ENCODE results near the gene ZNF200. TPM values are rescaled to one million over a fixed set of nuclear protein-coding genes. Genes with fewer than 3 reads are reported as not detected.

ZNF200 gene
- total and polyA plus RNA-seq, 7 experiments from 2014 or later, result 4.8 to 33.3 (median 16.6) TPM

- Histone ChIP-seq H3K9me3 (ENCODE audit: control insufficient read depth in 2 of 3, low read length in 3 of 3) (no peaks in the 10 kb centered on the region), H3K4me3 (ENCODE audit: low read length) (no peak overlapping the region), H3K4me1 (ENCODE audit: control insufficient read depth in 2 of 2, insufficient read depth in 2 of 2, low read length in 2 of 2) (no peaks in the 10 kb centered on the region), H3K27me3 (ENCODE audit: control insufficient read depth in 2 of 2, insufficient read depth in 2 of 2, low read length in 2 of 2) (no peaks in the 10 kb centered on the region), H3K36me3 (ENCODE audit: control insufficient read depth in 2 of 3, insufficient read depth in 3 of 3, low read length in 3 of 3) (no peaks in the 10 kb centered on the region), H3K27ac (ENCODE audit: low read depth, low read length) (no peak overlapping the region)
- no peaks in the 10 kb centered on the region for H3K27me3 Mint-ChIP-seq
- DNase-seq (no peak), ATAC-seq (no peak)
- CTCF ChIA-PET, result interaction anchor here (0.5 kb wide), 1 partner anchor 188 kb away, joined by 3 read pairs; no protein-coding TSS in a partner anchor
- peaks cover 0 to 4% (median 0%) of the 10 kb centered on the region in 5 donors for H3K36me3 Mint-ChIP-seq
- H3K9me3 Mint-ChIP-seq, result peaks cover 0 to 4% (median 0%) of the 10 kb centered on the region in 11 donors
- POLR2A ChIA-PET, result interaction anchor here (1.4 to 2.7 kb wide), 2 partner anchors 16 to 23 kb away, joined by 3 to 7 read pairs; partner anchors contain the start of gene ZNF200
- no peak overlapping the region for H3K27ac Mint-ChIP-seq
- peaks cover 0 to 9% (median 5%) of the 10 kb centered on the region in 7 donors for H3K4me1 Mint-ChIP-seq
- H3K4me3 Mint-ChIP-seq, result no peak overlapping the region
- intact Hi-C loops (cut with micrococcal nuclease), result no loop called here
These were observed 22.0 kb upstream of the ZNF200 start for GRCh38 chr16:3256866-3257465.

- ATAC-seq, result peak; percentile 68
These were observed 21.3 kb upstream of the ZNF200 start, which contains the start of gene MEFV for GRCh38 chr16:3256146-3256865. TSS of gene MEFV (minus strand) at chr16:3256633. CDS start at chr16:3256587, 46 bp downstream.

GRCh38 chr16:3254309-3254708 is 19.4 kb upstream of the ZNF200 start:
- Histone ChIP-seq H3K4me1 (ENCODE audit: control insufficient read depth in 2 of 2, insufficient read depth in 2 of 2, low read length in 2 of 2) (no peaks in the 10 kb centered on the region), H3K27ac (ENCODE audit: low read depth, low read length) (no peak overlapping the region), H3K4me3 (ENCODE audit: low read length) (no peak overlapping the region), H3K9me3 (ENCODE audit: control insufficient read depth in 2 of 3, low read length in 3 of 3) (no peaks in the 10 kb centered on the region), H3K36me3 (ENCODE audit: control insufficient read depth in 2 of 3, insufficient read depth in 3 of 3, low read length in 3 of 3) (no peaks in the 10 kb centered on the region), H3K27me3 (ENCODE audit: control insufficient read depth in 2 of 2, insufficient read depth in 2 of 2, low read length in 2 of 2) (no peaks in the 10 kb centered on the region)
- no peak for ATAC-seq
- peaks cover 0 to 6% (median 0%) of the 10 kb centered on the region in 11 donors for H3K9me3 Mint-ChIP-seq
- no peak overlapping the region for H3K4me3 Mint-ChIP-seq
- ChIA-PET POLR2A (interaction anchor here (0.9 to 2.7 kb wide), 2 partner anchors 9 to 20 kb away, joined by 3 to 7 read pairs; partner anchors contain the start of gene ZNF200), CTCF (interaction anchor here (0.9 kb wide), 1 partner anchor 226 kb away, joined by 3 read pairs; no protein-coding TSS in a partner anchor)
- H3K27ac Mint-ChIP-seq, result no peak overlapping the region
- DNase-seq, result no peak
- H3K36me3 Mint-ChIP-seq, result peaks cover 0 to 4% (median 0%) of the 10 kb centered on the region in 5 donors
- no peaks in the 10 kb centered on the region for H3K27me3 Mint-ChIP-seq
- H3K4me1 Mint-ChIP-seq, result peaks cover 0 to 6% (median 0%) of the 10 kb centered on the region in 7 donors
- intact Hi-C loops (cut with micrococcal nuclease), result no loop called here

More at GRCh38 chr16:3256146-3256865, 21.3 kb upstream of the ZNF200 start, which contains the start of gene MEFV:
- no peaks in the 10 kb centered on the region for H3K27me3 Mint-ChIP-seq
- no peak within 1 kb of the TSS for H3K27ac Mint-ChIP-seq
- Histone ChIP-seq H3K27me3 (ENCODE audit: control insufficient read depth in 2 of 2, insufficient read depth in 2 of 2, low read length in 2 of 2) (no peaks in the 10 kb centered on the region), H3K27ac (ENCODE audit: low read depth, low read length) (no peak within 1 kb of the TSS), H3K36me3 (ENCODE audit: control insufficient read depth in 2 of 3, insufficient read depth in 3 of 3, low read length in 3 of 3) (no peaks in the 10 kb centered on the region), H3K9me3 (ENCODE audit: control insufficient read depth in 2 of 3, low read length in 3 of 3) (no peaks in the 10 kb centered on the region), H3K4me1 (ENCODE audit: control insufficient read depth in 2 of 2, insufficient read depth in 2 of 2, low read length in 2 of 2) (no peaks in the 10 kb centered on the region), H3K4me3 (ENCODE audit: low read length) (no peak within 1 kb of the TSS)
- intact Hi-C loops (cut with micrococcal nuclease), result no loop called here
- ChIA-PET POLR2A (interaction anchor here (2.7 kb wide), 1 partner anchor 22 kb away, joined by 7 read pairs; the partner anchor contains the start of gene ZNF200), CTCF (no interaction called here)
- H3K9me3 Mint-ChIP-seq, result no peaks in the 10 kb centered on the region
- peaks cover 0 to 3% (median under 1%) of the 10 kb centered on the region in 7 donors for H3K4me1 Mint-ChIP-seq
- no peak for DNase-seq
- peaks cover 0 to 1% (median 0%) of the 10 kb centered on the region in 5 donors for H3K36me3 Mint-ChIP-seq
- H3K4me3 Mint-ChIP-seq, result peak within 1 kb of the TSS in 1 of 10 donors; percentile 17

GRCh38 chr16:3252967-3253366 is 18.0 kb upstream of the ZNF200 start:
- Mint-ChIP-seq H3K4me1 (peaks cover 0 to 6% (median 0%) of the 10 kb centered on the region in 7 donors), H3K27me3 (no peaks in the 10 kb centered on the region), H3K9me3 (peaks cover 0 to 6% (median 0%) of the 10 kb centered on the region in 11 donors), H3K27ac (no peak overlapping the region), H3K4me3 (no peak overlapping the region), H3K36me3 (peaks cover 0 to 4% (median 0%) of the 10 kb centered on the region in 5 donors)
- Histone ChIP-seq H3K27ac (ENCODE audit: low read depth, low read length) (no peak overlapping the region), H3K27me3 (ENCODE audit: control insufficient read depth in 2 of 2, insufficient read depth in 2 of 2, low read length in 2 of 2) (no peaks in the 10 kb centered on the region), H3K9me3 (ENCODE audit: control insufficient read depth in 2 of 3, low read length in 3 of 3) (no peaks in the 10 kb centered on the region), H3K4me3 (ENCODE audit: low read length) (no peak overlapping the region), H3K36me3 (ENCODE audit: control insufficient read depth in 2 of 3, insufficient read depth in 3 of 3, low read length in 3 of 3) (no peaks in the 10 kb centered on the region), H3K4me1 (ENCODE audit: control insufficient read depth in 2 of 2, insufficient read depth in 2 of 2, low read length in 2 of 2) (no peaks in the 10 kb centered on the region)
- no peak for ATAC-seq
- intact Hi-C loops (cut with micrococcal nuclease), result no loop called here
- CTCF ChIA-PET, result interaction anchor here (0.7 kb wide), 1 partner anchor 10 kb away, joined by 6 read pairs; no protein-coding TSS in a partner anchor
- DNase-seq, result no peak
- POLR2A ChIA-PET, result interaction anchor here (0.7 to 1.0 kb wide), 3 partner anchors 14 to 31 kb away, joined by 3 to 4 read pairs (median 3); no protein-coding TSS in a partner anchor

GRCh38 chr16:3249451-3249850 is 14.5 kb upstream of the ZNF200 start:
- H3K27me3 ChIP-seq (ENCODE audit: control insufficient read depth in 2 of 2, insufficient read depth in 2 of 2, low read length in 2 of 2), result no peaks in the 10 kb centered on the region
- ATAC-seq (no peak), DNase-seq (no peak)
- no peaks in the 10 kb centered on the region for H3K4me1 ChIP-seq (ENCODE audit: control insufficient read depth in 2 of 2, insufficient read depth in 2 of 2, low read length in 2 of 2)
- no peaks in the 10 kb centered on the region for H3K9me3 ChIP-seq (ENCODE audit: control insufficient read depth in 2 of 3, low read length in 3 of 3)
- intact Hi-C loops (cut with micrococcal nuclease), result no loop called here
- Mint-ChIP-seq H3K27ac (no peak overlapping the region), H3K4me3 (no peak overlapping the region), H3K9me3 (peaks cover 0 to 6% (median 0%) of the 10 kb centered on the region in 11 donors), H3K36me3 (peaks cover 0 to 4% (median 0%) of the 10 kb centered on the region in 5 donors), H3K27me3 (peaks cover 0 to 11% (median 4%) of the 10 kb centered on the region in 5 donors), H3K4me1 (peaks cover 0 to 9% (median 0%) of the 10 kb centered on the region in 7 donors)
- CTCF ChIA-PET, result interaction anchor here (0.6 kb wide), 1 partner anchor 276 kb away, joined by 3 read pairs; no protein-coding TSS in a partner anchor
- POLR2A ChIA-PET, result interaction anchor here (0.7 to 1.2 kb wide), 2 partner anchors 18 to 44 kb away, joined by 3 to 4 read pairs; no protein-coding TSS in a partner anchor
- H3K4me3 ChIP-seq (ENCODE audit: low read length), result no peak overlapping the region
- no peak overlapping the region for H3K27ac ChIP-seq (ENCODE audit: low read depth, low read length)
- H3K36me3 ChIP-seq (ENCODE audit: control insufficient read depth in 2 of 3, insufficient read depth in 3 of 3, low read length in 3 of 3), result no peaks in the 10 kb centered on the region

GRCh38 chr16:3249020-3249419 is 14.1 kb upstream of the ZNF200 start:
- H3K4me3 ChIP-seq (ENCODE audit: low read length), result no peak overlapping the region
- POLR2A ChIA-PET, result no interaction called here
- no peak overlapping the region for H3K27ac Mint-ChIP-seq
- no peaks in the 10 kb centered on the region for H3K27me3 ChIP-seq (ENCODE audit: control insufficient read depth in 2 of 2, insufficient read depth in 2 of 2, low read length in 2 of 2)
- ATAC-seq (no peak), DNase-seq (no peak)
- peaks cover 0 to 4% (median 0%) of the 10 kb centered on the region in 5 donors for H3K36me3 Mint-ChIP-seq
- H3K36me3 ChIP-seq (ENCODE audit: control insufficient read depth in 2 of 3, insufficient read depth in 3 of 3, low read length in 3 of 3), result no peaks in the 10 kb centered on the region
- no peak overlapping the region for H3K27ac ChIP-seq (ENCODE audit: low read depth, low read length)
- peaks cover 0 to 10% (median 0%) of the 10 kb centered on the region in 7 donors for H3K4me1 Mint-ChIP-seq
- H3K4me1 ChIP-seq (ENCODE audit: control insufficient read depth in 2 of 2, insufficient read depth in 2 of 2, low read length in 2 of 2), result no peaks in the 10 kb centered on the region
- CTCF ChIA-PET, result interaction anchor here (0.6 kb wide), 2 partner anchors 89 to 277 kb away, joined by 3 read pairs; no protein-coding TSS in a partner anchor
- peaks cover 0 to 6% (median 0%) of the 10 kb centered on the region in 11 donors for H3K9me3 Mint-ChIP-seq
- no peak overlapping the region for H3K4me3 Mint-ChIP-seq
- no peaks in the 10 kb centered on the region for H3K9me3 ChIP-seq (ENCODE audit: control insufficient read depth in 2 of 3, low read length in 3 of 3)
- intact Hi-C loops (cut with micrococcal nuclease), result no loop called here
- H3K27me3 Mint-ChIP-seq, result peaks cover 0 to 11% (median 6%) of the 10 kb centered on the region in 5 donors

All from naive thymus-derived CD4-positive, alpha-beta T cell (primary cell).